Kidney (tissue), 14 donors: ENCODE results near the gene ATP8B1. TPM values are rescaled to one million over a fixed set of nuclear protein-coding genes. Genes with fewer than 3 reads are reported as not detected.

ENCODE experiments used
- DNase-seq, 5 donors: peaks; one replicate each; pipeline ENCODE4 v3.0.0-alpha.2; 2013 to 2020
- FAIRE-seq: peaks from 2 replicates; lab custom pipeline; 2012; peaks lifted over from hg19 to GRCh38; lab: Jason Lieb, UNC
- H3K27ac ChIP-seq, 2 donors: one replicate each; pipeline ENCODE4 v1.7.0; 2013; ENCODE audit warnings: low read depth in 2 of 2, low read length in 2 of 2, inconsistent platforms in 1 of 2
- H3K27me3 ChIP-seq: one replicate; pipeline ENCODE4 v1.7.1; 2013; ENCODE audit warnings: low read length, inconsistent platforms; ENCODE audit not compliant: control insufficient read depth, insufficient read depth
- H3K36me3 ChIP-seq, 3 donors: one replicate each; pipeline versions ENCODE4 v1.7.0 to v1.7.1; 2013; ENCODE audit warnings: low read length in 3 of 3, control low read depth in 1 of 3, inconsistent platforms in 1 of 3; ENCODE audit not compliant: insufficient read depth in 3 of 3, control insufficient read depth in 2 of 3
- H3K4me1 ChIP-seq, 3 donors: one replicate each; pipeline versions ENCODE4 v1.7.0 to v1.7.1; 2013; ENCODE audit warnings: low read length in 3 of 3, inconsistent platforms in 1 of 3, low read depth in 1 of 3; ENCODE audit not compliant: control insufficient read depth in 2 of 3, insufficient read depth in 2 of 3
- H3K4me3 ChIP-seq, 3 donors: one replicate each; pipeline versions ENCODE4 v1.7.0 to v1.8.1; 2013; ENCODE audit warnings: low read length in 3 of 3, control low read depth in 1 of 3, inconsistent platforms in 1 of 3
- H3K9ac ChIP-seq, 3 donors: one replicate each; pipeline versions ENCODE4 v1.7.0 to v1.7.1; 2013; ENCODE audit warnings: low read length in 3 of 3, control low read depth in 1 of 3, inconsistent platforms in 1 of 3
- H3K9me3 ChIP-seq, 3 donors: one replicate each; pipeline versions ENCODE4 v1.7.0 to v1.7.1; 2013; ENCODE audit warnings: low read length in 3 of 3, control low read depth in 1 of 3, inconsistent platforms in 1 of 3; ENCODE audit not compliant: control insufficient read depth in 2 of 3, insufficient read depth in 1 of 3
- intact Hi-C: fragments of 100-400 bp; cut with DNase I; formaldehyde crosslinking; loops from one replicate; pipeline ENCODE4 v1.11.1; 2022
- polyA plus RNA-seq: library from polyadenylated mRNA; stranded (reverse); fragments of 350-450 nt; fragmentation: Illumina TruSeq; extraction: RNeasy Lipid Tissue Mini Kit (QIAGEN cat#74804); gene quantifications from one replicate; pipeline ENCODE4 v1.2.3, GENCODE V29; 2014; ENCODE audit warnings: low read depth, low replicate concordance; ENCODE audit not compliant: insufficient read depth
- total RNA-seq: library from RNA; stranded (reverse); fragmentation: NEBNext Ultra II Directional; extraction: Animal tissue kit (Norgen Biotek cat#: 25700); gene quantifications from one replicate; pipeline ENCODE4 v1.2.1, GENCODE V29; 2021
- TF ChIP-seq, protein P1 (sequence below): IDR thresholded peaks from 3 replicates; pipeline ENCODE4 v1.5.1; 2012; ENCODE audit warnings: mild to moderate bottlenecking, moderate library complexity, borderline replicate concordance; ENCODE audit not compliant: insufficient read depth; ENCODE audit errors: extremely low read depth
- donor health status: control.
- donor health status: control.
- donor health status: control.
- donor health status: control.
- donor health status: control.
- donor health status: DM: yes; HTN: yes; CAD: no.
- donor health status: Normal renal cell carcinoma (clear cell type).

The ATP8B1 gene
- total and polyA plus RNA-seq, 2 donors from 2014 or later: 5.2 to 40.8 TPM

- Histone ChIP-seq H3K9me3 (no peaks in the 10 kb centered on the region), H3K9ac (no peak overlapping the region), H3K36me3 (no peaks in the 10 kb centered on the region), H3K27me3 (no peaks in the 10 kb centered on the region), H3K4me1 (no peaks in the 10 kb centered on the region), H3K27ac (no peak overlapping the region), H3K4me3 (no peak overlapping the region)
- intact Hi-C loops: no loop called here
- TF ChIP-seq, protein P1, sequence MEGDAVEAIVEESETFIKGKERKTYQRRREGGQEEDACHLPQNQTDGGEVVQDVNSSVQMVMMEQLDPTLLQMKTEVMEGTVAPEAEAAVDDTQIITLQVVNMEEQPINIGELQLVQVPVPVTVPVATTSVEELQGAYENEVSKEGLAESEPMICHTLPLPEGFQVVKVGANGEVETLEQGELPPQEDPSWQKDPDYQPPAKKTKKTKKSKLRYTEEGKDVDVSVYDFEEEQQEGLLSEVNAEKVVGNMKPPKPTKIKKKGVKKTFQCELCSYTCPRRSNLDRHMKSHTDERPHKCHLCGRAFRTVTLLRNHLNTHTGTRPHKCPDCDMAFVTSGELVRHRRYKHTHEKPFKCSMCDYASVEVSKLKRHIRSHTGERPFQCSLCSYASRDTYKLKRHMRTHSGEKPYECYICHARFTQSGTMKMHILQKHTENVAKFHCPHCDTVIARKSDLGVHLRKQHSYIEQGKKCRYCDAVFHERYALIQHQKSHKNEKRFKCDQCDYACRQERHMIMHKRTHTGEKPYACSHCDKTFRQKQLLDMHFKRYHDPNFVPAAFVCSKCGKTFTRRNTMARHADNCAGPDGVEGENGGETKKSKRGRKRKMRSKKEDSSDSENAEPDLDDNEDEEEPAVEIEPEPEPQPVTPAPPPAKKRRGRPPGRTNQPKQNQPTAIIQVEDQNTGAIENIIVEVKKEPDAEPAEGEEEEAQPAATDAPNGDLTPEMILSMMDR: no peak
- FAIRE-seq (no peak), DNase-seq (no peak)
Observed at GRCh38 chr18:57835904-57836303, 32.8 kb upstream of the ATP8B1 start.

GRCh38 chr18:57834616-57835015 lies 31.5 kb upstream of the ATP8B1 start:
- H3K4me1 ChIP-seq: no peaks in the 10 kb centered on the region
- H3K27ac ChIP-seq: no peak overlapping the region
- no peaks in the 10 kb centered on the region for H3K9me3 ChIP-seq
- intact Hi-C loops: no loop called here
- H3K9ac ChIP-seq: no peak overlapping the region
- FAIRE-seq (no peak), DNase-seq (no peak)
- no peak overlapping the region for H3K4me3 ChIP-seq
- H3K36me3 ChIP-seq: no peaks in the 10 kb centered on the region
- H3K27me3 ChIP-seq: no peaks in the 10 kb centered on the region
- TF ChIP-seq, protein P1: no peak

DNA sequence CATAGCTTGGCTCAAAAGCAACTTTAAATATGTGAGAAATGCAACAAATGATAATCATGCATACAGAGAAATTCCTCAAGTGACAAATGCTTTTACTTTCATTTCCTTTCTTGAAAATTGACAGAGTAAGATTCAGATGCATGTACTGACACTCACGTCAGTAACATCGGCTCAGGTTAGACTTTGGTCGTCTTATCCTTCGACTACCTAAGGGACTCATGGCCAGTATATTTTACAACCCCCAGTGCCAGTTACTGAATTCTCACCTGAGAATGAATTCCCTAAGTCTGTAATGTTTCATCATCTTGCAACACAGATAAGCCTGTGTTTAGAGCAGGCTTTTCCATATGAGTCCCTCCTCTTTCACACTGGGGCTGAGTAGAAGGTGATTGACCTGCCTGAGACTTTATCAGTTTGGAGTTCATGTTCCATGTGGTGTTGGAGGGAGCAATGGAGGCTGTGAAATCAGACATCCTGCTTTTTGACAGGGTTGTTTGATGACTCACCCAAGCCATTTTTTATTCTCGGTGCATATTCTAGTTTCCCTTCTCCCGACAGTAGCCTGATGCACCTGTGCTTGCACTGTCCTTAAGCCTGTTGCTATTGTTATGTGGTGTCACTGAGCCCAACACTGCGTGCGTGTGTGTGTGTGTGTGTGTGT lies 30.5 kb upstream of the ATP8B1 start:
- DNase-seq (no peak), FAIRE-seq (no peak)
- H3K4me1 ChIP-seq: no peaks in the 10 kb centered on the region
- peak overlapping the region in 1 of 3 donors; percentile 4 for H3K4me3 ChIP-seq
- H3K27ac ChIP-seq: no peak overlapping the region
- H3K9ac ChIP-seq: no peak overlapping the region
- intact Hi-C loops: no loop called here
- H3K36me3 ChIP-seq: no peaks in the 10 kb centered on the region
- no peaks in the 10 kb centered on the region for H3K9me3 ChIP-seq
- TF ChIP-seq, protein P1: no peak
- no peaks in the 10 kb centered on the region for H3K27me3 ChIP-seq

DNA sequence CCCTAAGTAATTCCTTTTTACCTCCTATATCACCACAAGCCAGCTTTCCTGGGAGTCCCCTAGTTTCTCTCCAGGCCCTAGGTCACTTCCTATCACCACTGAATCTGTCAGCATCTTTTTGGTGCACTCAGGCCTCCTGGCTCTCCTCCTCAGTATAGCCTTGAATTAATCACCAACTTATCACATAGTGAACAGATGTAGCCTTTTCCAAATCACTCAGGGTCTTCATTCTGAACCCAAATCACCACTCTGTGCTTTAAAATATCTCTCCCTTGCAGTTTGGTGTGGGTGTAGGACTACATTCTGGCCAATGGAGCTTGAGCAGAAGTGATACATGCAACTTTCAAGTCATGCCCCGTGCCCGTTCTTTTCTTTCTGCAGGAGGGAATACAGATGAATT lies 29.6 kb upstream of the ATP8B1 start:
- Histone ChIP-seq H3K27me3 (no peaks in the 10 kb centered on the region), H3K36me3 (no peaks in the 10 kb centered on the region), H3K4me1 (no peaks in the 10 kb centered on the region), H3K9ac (no peak overlapping the region), H3K9me3 (no peaks in the 10 kb centered on the region), H3K4me3 (no peak overlapping the region), H3K27ac (no peak overlapping the region)
- intact Hi-C loops: no loop called here
- DNase-seq: no peak
- FAIRE-seq: no peak
- TF ChIP-seq, protein P1: no peak
